HepG2 (cell line): Measurements from ENCODE around the gene JMJD6. TPM values are rescaled to one million over a fixed set of nuclear protein-coding genes. Genes with fewer than 3 reads are reported as not detected.

Experiments used
- ASH2L ChIP-seq: fragments of 300-600, 200-600 bp; sonication (generic); IDR thresholded peaks from 2 replicates; pipeline ENCODE4 v1.7.0; 2017; ENCODE audit warnings: low read depth, mild to moderate bottlenecking, moderate library complexity, mixed read lengths, low read length; ENCODE audit not compliant: insufficient read length
- ELF1 ChIP-seq: sonication (generic); formaldehyde crosslinking; IDR thresholded peaks from 2 replicates; pipeline ENCODE4 v1.4.0; 2020; ENCODE audit warnings: missing genetic modification reagents
- FOSL1 ChIP-seq: sonication (generic); formaldehyde crosslinking; IDR thresholded peaks from 2 replicates; pipeline ENCODE4 v1.9.0; 2021; ENCODE audit warnings: missing genetic modification reagents, borderline replicate concordance
- GABPB1 ChIP-seq: IDR thresholded peaks from 2 replicates; pipeline ENCODE4 v1.6.1; 2016; ENCODE audit warnings: mild to moderate bottlenecking, missing genetic modification reagents, moderate library complexity, missing compliant biosample characterization
- GZF1 ChIP-seq: sonication (generic); formaldehyde crosslinking; IDR thresholded peaks from 2 replicates; pipeline ENCODE4 v1.5.1; 2020; ENCODE audit warnings: mild to moderate bottlenecking, missing genetic modification reagents
- ISL2 ChIP-seq: sonication (generic); formaldehyde crosslinking; IDR thresholded peaks from 2 replicates; pipeline ENCODE4 v1.5.0; 2020; ENCODE audit warnings: missing genetic modification reagents
- MXI1 ChIP-seq: IDR thresholded peaks from 3 replicates; pipeline ENCODE4 v1.6.1; 2012; ENCODE audit warnings: low read depth, low read length, inconsistent platforms, borderline replicate concordance
- SOX5 ChIP-seq: IDR thresholded peaks from 2 replicates; pipeline ENCODE4 v1.6.1; 2016; ENCODE audit warnings: borderline replicate concordance
- SPEN ChIP-seq: sonication (generic); formaldehyde crosslinking; IDR thresholded peaks from 2 replicates; pipeline ENCODE4 v1.5.1; 2020; ENCODE audit warnings: low read depth, mild to moderate bottlenecking, missing genetic modification reagents
- THYN1 ChIP-seq: sonication (generic); formaldehyde crosslinking; IDR thresholded peaks from 2 replicates; pipeline ENCODE4 v1.8.1; 2023; ENCODE audit warnings: low read depth, mild to moderate bottlenecking, moderate library complexity, missing genetic modification reagents, borderline replicate concordance
- ZC3H13 ChIP-seq: sonication (generic); formaldehyde crosslinking; IDR thresholded peaks from 2 replicates; pipeline ENCODE4 v1.8.1; 2023; ENCODE audit warnings: mild to moderate bottlenecking, missing genetic modification reagents, moderate library complexity
- ZFP36L1 ChIP-seq: sonication (generic); formaldehyde crosslinking; IDR thresholded peaks from 2 replicates; pipeline ENCODE4 v1.8.0; 2022; ENCODE audit warnings: mild to moderate bottlenecking, missing genetic modification reagents, moderate library complexity
- ZFP90 ChIP-seq: sonication (generic); formaldehyde crosslinking; IDR thresholded peaks from 2 replicates; pipeline ENCODE4 v1.8.0; 2022; ENCODE audit warnings: missing genetic modification reagents, mild to moderate bottlenecking, inconsistent platforms, borderline replicate concordance
- ZIK1 ChIP-seq: sonication (generic); formaldehyde crosslinking; IDR thresholded peaks from 2 replicates; pipeline ENCODE4 v1.5.0; 2020; ENCODE audit warnings: mild to moderate bottlenecking, low read depth, missing genetic modification reagents, borderline replicate concordance
- ZNF441 ChIP-seq: sonication (generic); formaldehyde crosslinking; IDR thresholded peaks from 2 replicates; pipeline ENCODE4 v1.7.0; 2021; ENCODE audit warnings: missing genetic modification reagents, borderline replicate concordance
- ZNF552 ChIP-seq: sonication (generic); formaldehyde crosslinking; IDR thresholded peaks from 2 replicates; pipeline ENCODE4 v1.9.0; 2022; ENCODE audit warnings: missing genetic modification reagents, mild to moderate bottlenecking, borderline replicate concordance
- ZNF768 ChIP-seq: sonication (generic); formaldehyde crosslinking; IDR thresholded peaks from 2 replicates; pipeline ENCODE4 v1.4.0; 2020; ENCODE audit warnings: missing genetic modification reagents
- ZNF773 ChIP-seq: sonication (generic); formaldehyde crosslinking; IDR thresholded peaks from 2 replicates; pipeline ENCODE4 v1.4.0; 2020; ENCODE audit warnings: missing genetic modification reagents, borderline replicate concordance
- ZNF781 ChIP-seq: sonication (generic); formaldehyde crosslinking; IDR thresholded peaks from 2 replicates; pipeline ENCODE4 v1.5.1; 2020; ENCODE audit warnings: borderline replicate concordance, mild to moderate bottlenecking, missing genetic modification reagents; ENCODE audit errors: not compliant biosample characterization
- ZNF792 ChIP-seq: IDR thresholded peaks from 2 replicates; pipeline ENCODE4 v1.6.1; 2016
- polyA plus RNA-seq, 8 experiments: library from polyadenylated mRNA; depleted of rRNA in 3 of 8; stranded (reverse) in 7 of 8; unstranded in 1 of 8; fragments of >200 nt; fragmentation: Illumina TruSeq in 4 of 8; extraction: Trizol in 4 of 8; gene quantifications; 2 replicates each; pipeline versions ENCODE4 v1.2.1 to v1.2.3, GENCODE V29; 2011 to 2016; ENCODE audit warnings: low read depth in 4 of 8, missing spikeins in 1 of 8, mixed read lengths in 1 of 8; ENCODE audit not compliant: insufficient read depth in 1 of 8
- total RNA-seq, 5 experiments: library from RNA; depleted of rRNA; stranded (reverse); fragments of >200 nt; fragmentation: Illumina TruSeq; extraction: Trizol; gene quantifications; 2 replicates each; pipeline ENCODE4 v1.2.3, GENCODE V29; 2016; ENCODE audit warnings: low read depth in 1 of 5
- TF ChIP-seq, protein P1 (sequence below): sonication (generic); formaldehyde crosslinking; IDR thresholded peaks from 2 replicates; pipeline ENCODE4 v1.4.0; 2020; ENCODE audit warnings: missing genetic modification reagents
- TF ChIP-seq, protein P2 (sequence below): sonication (generic); formaldehyde crosslinking; IDR thresholded peaks from 2 replicates; pipeline ENCODE4 v1.4.0; 2020; ENCODE audit warnings: missing genetic modification reagents
- TF ChIP-seq, protein P3 (sequence below): sonication (generic); formaldehyde crosslinking; conservative IDR thresholded peaks from 2 replicates; pipeline ENCODE4 v1.4.0; 2020; ENCODE audit warnings: mild to moderate bottlenecking, missing genetic modification reagents, moderate library complexity

Gene JMJD6
- total and polyA plus RNA-seq, 2 of the 13 experiments (the other 11 are each of a cell fraction or from before 2014, with no cell fraction given), result 33.6 to 41.0 TPM

DNA sequence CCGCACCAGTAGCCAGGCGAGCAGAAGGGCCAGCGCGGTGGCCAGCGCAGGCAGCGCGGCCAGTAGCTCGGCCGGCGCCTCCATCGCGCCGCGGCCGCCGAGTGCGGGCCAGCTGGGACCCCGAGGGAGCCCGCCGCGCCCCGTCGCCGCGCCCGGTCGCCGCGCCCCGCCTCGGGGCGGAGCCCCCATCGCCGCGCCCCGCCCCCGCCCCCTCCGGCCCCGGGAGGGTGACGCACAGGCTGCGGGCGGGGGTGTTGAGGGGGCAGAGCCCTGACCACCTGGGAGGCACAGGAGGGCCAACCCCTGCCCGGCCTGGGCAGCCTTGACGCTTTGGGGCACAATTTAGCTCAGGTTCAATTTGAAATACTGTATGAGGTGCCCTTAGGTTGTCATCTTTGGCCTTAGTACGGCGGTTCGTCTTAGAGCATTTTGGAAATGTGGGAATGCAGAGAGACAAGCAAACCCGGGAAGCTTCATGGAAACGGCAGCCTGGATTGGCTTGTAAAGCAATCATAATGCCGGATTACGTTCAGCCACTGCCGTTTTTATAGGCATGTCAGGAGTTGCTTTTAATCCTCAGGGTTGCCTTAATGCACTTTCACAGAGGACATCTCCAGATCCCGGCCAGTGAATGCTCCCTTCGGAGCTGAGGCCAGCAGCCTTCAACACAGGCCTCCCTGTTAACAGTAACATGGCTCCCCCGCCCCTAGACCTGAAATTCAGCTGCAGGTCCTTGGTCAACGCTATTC, 15.4 kb downstream of the JMJD6 start, which contains the start of gene MXRA7 (continued):
- 0 out of 2 replicates have a peak, but pooled peaks have one; percentile 32 for TF ChIP-seq GZF1 (CRISPR knock-in tag)
- no peak for TF ChIP-seq FOSL1 (CRISPR knock-in tag)
- no peak for TF ChIP-seq ELF1 (CRISPR knock-in tag)
- TF ChIP-seq ZNF552 (CRISPR knock-in tag), result no peak
- no peak for TF ChIP-seq ZC3H13
- TF ChIP-seq ASH2L, result no peak
- TF ChIP-seq MXI1, result peak; percentile 20; the same call in 1 of the 3 replicates
- TF ChIP-seq ZNF792 (CRISPR knock-in tag), result 0 out of 2 replicates have a peak, but pooled peaks have one; percentile 38
- 0 out of 2 replicates have a peak, but pooled peaks have one; percentile 17 for TF ChIP-seq ZNF768 (CRISPR knock-in tag)
- TF ChIP-seq SPEN (CRISPR knock-in tag), result peak; percentile 60; the same call in 1 of the 2 replicates
- peak; percentile 47 for TF ChIP-seq GABPB1
- peak; percentile 61 for TF ChIP-seq ZNF781 (CRISPR knock-in tag)
- TF ChIP-seq, protein P1, sequence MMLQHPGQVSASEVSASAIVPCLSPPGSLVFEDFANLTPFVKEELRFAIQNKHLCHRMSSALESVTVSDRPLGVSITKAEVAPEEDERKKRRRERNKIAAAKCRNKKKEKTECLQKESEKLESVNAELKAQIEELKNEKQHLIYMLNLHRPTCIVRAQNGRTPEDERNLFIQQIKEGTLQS, result peak; percentile 7; the same call in 1 of the 2 replicates
- TF ChIP-seq SOX5 (CRISPR knock-in tag), result peak; percentile 43; the same call in 1 of the 2 replicates
- no peak for TF ChIP-seq ZNF773
- peak; percentile 71; the same call in 1 of the 2 replicates for TF ChIP-seq ZFP90 (CRISPR knock-in tag)
- TF ChIP-seq ZNF441, result no peak
- TF ChIP-seq ZIK1 (CRISPR knock-in tag), result 0 out of 2 replicates have a peak, but pooled peaks have one; percentile 24
- TF ChIP-seq ISL2 (CRISPR knock-in tag), result 0 out of 2 replicates have a peak, but pooled peaks have one; percentile 15
- TF ChIP-seq THYN1 (CRISPR knock-in tag), result no peak
- TF ChIP-seq, protein P2, sequence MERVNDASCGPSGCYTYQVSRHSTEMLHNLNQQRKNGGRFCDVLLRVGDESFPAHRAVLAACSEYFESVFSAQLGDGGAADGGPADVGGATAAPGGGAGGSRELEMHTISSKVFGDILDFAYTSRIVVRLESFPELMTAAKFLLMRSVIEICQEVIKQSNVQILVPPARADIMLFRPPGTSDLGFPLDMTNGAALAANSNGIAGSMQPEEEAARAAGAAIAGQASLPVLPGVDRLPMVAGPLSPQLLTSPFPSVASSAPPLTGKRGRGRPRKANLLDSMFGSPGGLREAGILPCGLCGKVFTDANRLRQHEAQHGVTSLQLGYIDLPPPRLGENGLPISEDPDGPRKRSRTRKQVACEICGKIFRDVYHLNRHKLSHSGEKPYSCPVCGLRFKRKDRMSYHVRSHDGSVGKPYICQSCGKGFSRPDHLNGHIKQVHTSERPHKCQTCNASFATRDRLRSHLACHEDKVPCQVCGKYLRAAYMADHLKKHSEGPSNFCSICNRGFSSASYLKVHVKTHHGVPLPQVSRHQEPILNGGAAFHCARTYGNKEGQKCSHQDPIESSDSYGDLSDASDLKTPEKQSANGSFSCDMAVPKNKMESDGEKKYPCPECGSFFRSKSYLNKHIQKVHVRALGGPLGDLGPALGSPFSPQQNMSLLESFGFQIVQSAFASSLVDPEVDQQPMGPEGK (CRISPR knock-in tag), result peak; percentile 93
- 0 out of 2 replicates have a peak, but pooled peaks have one; percentile 32 for TF ChIP-seq ZFP36L1
- TF ChIP-seq, protein P3, sequence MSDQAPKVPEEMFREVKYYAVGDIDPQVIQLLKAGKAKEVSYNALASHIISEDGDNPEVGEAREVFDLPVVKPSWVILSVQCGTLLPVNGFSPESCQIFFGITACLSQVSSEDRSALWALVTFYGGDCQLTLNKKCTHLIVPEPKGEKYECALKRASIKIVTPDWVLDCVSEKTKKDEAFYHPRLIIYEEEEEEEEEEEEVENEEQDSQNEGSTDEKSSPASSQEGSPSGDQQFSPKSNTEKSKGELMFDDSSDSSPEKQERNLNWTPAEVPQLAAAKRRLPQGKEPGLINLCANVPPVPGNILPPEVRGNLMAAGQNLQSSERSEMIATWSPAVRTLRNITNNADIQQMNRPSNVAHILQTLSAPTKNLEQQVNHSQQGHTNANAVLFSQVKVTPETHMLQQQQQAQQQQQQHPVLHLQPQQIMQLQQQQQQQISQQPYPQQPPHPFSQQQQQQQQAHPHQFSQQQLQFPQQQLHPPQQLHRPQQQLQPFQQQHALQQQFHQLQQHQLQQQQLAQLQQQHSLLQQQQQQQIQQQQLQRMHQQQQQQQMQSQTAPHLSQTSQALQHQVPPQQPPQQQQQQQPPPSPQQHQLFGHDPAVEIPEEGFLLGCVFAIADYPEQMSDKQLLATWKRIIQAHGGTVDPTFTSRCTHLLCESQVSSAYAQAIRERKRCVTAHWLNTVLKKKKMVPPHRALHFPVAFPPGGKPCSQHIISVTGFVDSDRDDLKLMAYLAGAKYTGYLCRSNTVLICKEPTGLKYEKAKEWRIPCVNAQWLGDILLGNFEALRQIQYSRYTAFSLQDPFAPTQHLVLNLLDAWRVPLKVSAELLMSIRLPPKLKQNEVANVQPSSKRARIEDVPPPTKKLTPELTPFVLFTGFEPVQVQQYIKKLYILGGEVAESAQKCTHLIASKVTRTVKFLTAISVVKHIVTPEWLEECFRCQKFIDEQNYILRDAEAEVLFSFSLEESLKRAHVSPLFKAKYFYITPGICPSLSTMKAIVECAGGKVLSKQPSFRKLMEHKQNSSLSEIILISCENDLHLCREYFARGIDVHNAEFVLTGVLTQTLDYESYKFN (CRISPR knock-in tag), result 0 out of 2 replicates have a peak, but pooled peaks have one; percentile 13
